CD1c-positive myeloid dendritic cell (primary cell): ENCODE data around the gene GREB1.
"Not testable (repeated sequence)": the region's sequence is repeated elsewhere in the genome, so short reads cannot be mapped to it uniquely, and the experiment has no call there.

ENCODE experiments used
- DNase-seq: peaks from one replicate; pipeline ENCODE4 v3.0.0-alpha.2; 2016; ENCODE audit errors: extremely low spot score

Gene GREB1

GRCh38 chr2:11637546-11637945 lies 103.7 kb downstream of the GREB1 start:
- DNase-seq: no peak

- DNase-seq: no peak
These were observed 105.7 kb downstream of the GREB1 start for GRCh38 chr2:11639503-11639902.

GRCh38 chr2:11640132-11640531 lies 106.3 kb downstream of the GREB1 start:
- DNase-seq: no peak

GRCh38 chr2:11642972-11643371 lies 109.1 kb downstream of the GREB1 start:
- no peak for DNase-seq

GRCh38 chr2:11644293-11644692 lies 110.4 kb downstream of the GREB1 start:
- no peak for DNase-seq

GRCh38 chr2:11646530-11646929 lies 112.7 kb downstream of the GREB1 start:
- no peak for DNase-seq

- DNase-seq: no peak
These were observed 114.2 kb downstream of the GREB1 start for GRCh38 chr2:11647834-11648600.

- DNase-seq: no peak
These were observed 115.2 kb downstream of the GREB1 start for GRCh38 chr2:11649093-11649492.

- no peak for DNase-seq
These were observed 118.2 kb downstream of the GREB1 start for GRCh38 chr2:11651856-11652548.

GRCh38 chr2:11652553-11652952 lies 118.7 kb downstream of the GREB1 start:
- no peak for DNase-seq

- DNase-seq: no peak
These were observed 121.7 kb downstream of the GREB1 start for GRCh38 chr2:11655495-11655894.

GRCh38 chr2:11656252-11656651 lies 122.4 kb downstream of the GREB1 start:
- no peak for DNase-seq

GRCh38 chr2:11656671-11657101 lies 122.8 kb downstream of the GREB1 start:
- DNase-seq: no peak

- no peak for DNase-seq
These were observed 123.3 kb downstream of the GREB1 start for GRCh38 chr2:11657195-11657594.

- no peak for DNase-seq
These were observed 123.8 kb downstream of the GREB1 start for GRCh38 chr2:11657646-11658045.

GRCh38 chr2:11658208-11659114 lies 124.6 kb downstream of the GREB1 start:
- no peak for DNase-seq

GRCh38 chr2:11659115-11659475 lies 125.2 kb downstream of the GREB1 start:
- no peak for DNase-seq

GRCh38 chr2:11659851-11660250 lies 126.0 kb downstream of the GREB1 start:
- no peak for DNase-seq

- DNase-seq: not testable (repeated sequence)
These were observed 126.6 kb downstream of the GREB1 start for GRCh38 chr2:11660396-11660795.

GRCh38 chr2:11661891-11662435 lies 128.1 kb downstream of the GREB1 start:
- DNase-seq: no peak

GRCh38 chr2:11662882-11663281 lies 129.0 kb downstream of the GREB1 start:
- DNase-seq: no peak

- no peak for DNase-seq
These were observed 129.6 kb downstream of the GREB1 start for GRCh38 chr2:11663427-11663826.
